GM21390 (cell line): ENCODE measurements around the gene MCMBP.
"Not testable (repeated sequence)": the region's sequence is repeated elsewhere in the genome, so short reads cannot be mapped to it uniquely, and the experiment has no call there.

Source experiments
- ATAC-seq: cut with Tn5 transposase; IDR thresholded peaks from one replicate; pipeline ENCODE4 v1.9.1; 2021; ENCODE audit not compliant: unreplicated experiment

MCMBP gene

DNA sequence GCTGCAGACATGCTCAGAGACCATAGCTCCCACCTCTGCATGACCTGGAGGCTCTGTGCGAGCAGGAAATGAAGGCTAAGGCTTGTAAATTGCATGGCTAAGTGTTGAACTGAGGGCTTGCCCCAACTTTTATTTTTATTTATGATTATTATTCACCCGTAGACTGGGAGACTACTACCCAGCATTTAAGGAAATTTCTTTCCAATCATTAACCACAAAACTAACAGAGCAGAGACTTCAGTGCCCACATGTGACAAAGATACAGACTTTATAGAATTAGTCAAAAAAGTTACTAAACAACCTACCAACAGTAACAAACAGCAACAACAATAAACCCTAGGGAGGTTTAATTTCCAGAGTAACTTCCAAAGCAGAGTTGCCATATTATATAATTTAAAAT lies 39.7 kb downstream of the MCMBP start:
- no peak for ATAC-seq

- ATAC-seq = no peak
Measured at GRCh38 chr10:119831656-119832055, 41.0 kb downstream of the MCMBP start.

GRCh38 chr10:119830851-119831250 lies 41.8 kb downstream of the MCMBP start:
- ATAC-seq = no peak

- ATAC-seq = no peak
Measured at GRCh38 chr10:119829429-119829828, 43.2 kb downstream of the MCMBP start.

- no peak for ATAC-seq
Measured at GRCh38 chr10:119827430-119827829, 45.2 kb downstream of the MCMBP start.

DNA sequence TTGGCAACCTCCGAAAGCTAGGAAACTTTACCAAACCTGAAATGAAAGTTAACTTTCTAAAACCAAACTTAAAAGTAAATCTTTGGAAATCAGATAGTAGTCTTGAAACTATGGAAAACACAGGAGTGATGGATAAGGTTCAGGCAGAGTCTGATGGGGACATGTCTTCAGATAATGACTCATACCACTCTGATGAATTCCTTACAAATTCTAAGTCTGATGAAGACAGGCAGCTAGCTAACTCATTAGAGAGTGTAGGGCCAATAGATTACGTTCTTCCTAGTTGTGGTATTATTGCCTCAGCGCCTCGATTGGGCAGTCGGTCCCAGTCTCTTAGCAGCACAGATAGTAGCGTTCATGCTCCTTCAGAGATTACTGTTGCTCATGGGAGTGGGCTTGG lies 45.9 kb downstream of the MCMBP start:
- ATAC-seq = no peak

DNA sequence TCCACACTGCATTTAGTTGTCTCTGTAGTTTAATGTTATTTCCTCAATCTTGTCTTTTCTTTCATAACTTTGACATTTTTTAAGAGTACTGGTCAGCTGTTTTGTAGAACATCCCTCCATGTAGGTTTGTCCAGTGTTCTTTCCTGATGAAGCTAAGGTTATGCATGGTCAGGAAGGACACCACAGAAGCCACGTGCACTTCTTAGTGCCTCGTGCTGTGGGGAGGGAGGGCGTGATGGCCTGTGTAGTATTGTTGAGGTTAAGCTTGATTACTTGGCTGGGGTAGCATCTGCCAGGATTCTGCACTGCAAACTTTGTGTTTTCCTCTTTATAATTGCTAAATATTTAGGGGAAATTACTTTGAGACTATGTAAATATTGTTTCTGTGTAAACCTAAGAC lies 48.3 kb downstream of the MCMBP start:
- ATAC-seq = no peak

- no peak for ATAC-seq
Measured at GRCh38 chr10:119821182-119821581, 51.5 kb downstream of the MCMBP start.

GRCh38 chr10:119818889-119819270 lies 53.8 kb downstream of the MCMBP start:
- ATAC-seq = no peak

- ATAC-seq = no peak
Measured at GRCh38 chr10:119817991-119818888, 54.4 kb downstream of the MCMBP start.

GRCh38 chr10:119815671-119816070 lies 57.0 kb downstream of the MCMBP start:
- no peak for ATAC-seq

- ATAC-seq = no peak
Measured at GRCh38 chr10:119812684-119813083, 60.0 kb downstream of the MCMBP start.

- ATAC-seq = no peak
Measured at GRCh38 chr10:119811122-119811521, 61.5 kb downstream of the MCMBP start.

GRCh38 chr10:119807960-119808697 lies 64.5 kb downstream of the MCMBP start:
- no peak for ATAC-seq

- ATAC-seq = no peak
Measured at GRCh38 chr10:119806334-119807130, 66.1 kb downstream of the MCMBP start.

- no peak for ATAC-seq
Measured at GRCh38 chr10:119805702-119806230, 66.9 kb downstream of the MCMBP start.

DNA sequence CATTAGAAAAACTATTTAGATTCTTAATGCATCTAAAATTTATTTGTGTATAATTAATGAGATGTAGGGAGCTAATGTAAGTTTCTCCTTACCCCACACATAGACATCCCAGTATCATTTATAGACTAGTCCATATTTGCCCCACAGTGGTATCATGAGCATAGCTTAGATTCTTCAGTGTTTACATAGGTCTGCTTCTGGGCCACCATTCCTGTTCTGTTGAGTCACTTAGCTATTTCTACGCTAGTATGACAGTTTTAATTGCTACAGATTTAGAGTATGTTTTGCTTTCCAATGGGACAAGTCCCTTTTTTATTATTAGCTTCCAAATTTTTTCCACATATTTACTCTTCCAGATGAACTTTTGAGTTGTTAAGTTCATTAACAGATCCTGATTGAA lies 69.4 kb downstream of the MCMBP start:
- ATAC-seq = no peak

GRCh38 chr10:119801998-119802538 lies 70.6 kb downstream of the MCMBP start:
- no peak for ATAC-seq

DNA sequence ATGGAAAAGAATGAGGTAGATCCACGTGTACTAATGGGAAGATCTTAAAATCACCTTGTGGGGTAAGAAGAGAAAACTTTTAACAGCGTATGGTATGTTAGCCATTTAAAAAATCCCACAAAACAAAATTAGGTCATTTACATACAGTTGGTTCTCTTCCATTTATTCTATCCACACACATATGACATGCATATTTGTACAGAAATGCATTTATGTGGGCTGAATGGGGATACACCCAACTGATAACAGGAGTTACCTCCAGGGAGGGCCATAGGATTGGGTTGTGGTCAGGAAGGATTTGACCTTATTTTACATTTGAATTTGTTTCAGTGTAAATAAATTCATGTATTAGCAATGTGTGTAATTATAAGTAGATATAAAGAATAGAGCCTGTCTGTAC lies 71.5 kb downstream of the MCMBP start:
- ATAC-seq = no peak

DNA sequence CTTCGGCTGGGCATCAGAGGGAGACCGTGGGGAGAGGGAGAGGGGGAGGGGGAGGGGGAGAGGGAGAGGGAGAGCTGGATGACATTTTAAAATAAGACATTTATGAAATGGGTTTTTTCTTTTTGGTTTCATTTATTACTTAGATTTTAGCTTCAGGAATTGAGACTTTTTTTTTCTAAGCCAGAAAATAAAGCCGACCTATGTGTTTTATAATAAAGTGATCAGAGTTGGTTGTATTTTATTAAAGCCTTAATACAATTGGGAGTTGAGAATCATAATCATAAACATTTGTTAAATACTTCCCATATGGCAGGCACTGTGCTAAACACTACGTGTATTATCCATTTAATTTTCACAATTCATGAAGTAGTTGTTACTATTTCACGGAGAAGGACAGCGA lies 76.6 kb downstream of the MCMBP start:
- ATAC-seq = no peak

- not testable (repeated sequence) for ATAC-seq
Measured at GRCh38 chr10:119795101-119795500, 77.5 kb downstream of the MCMBP start.
